ENCODE measurements around the gene GABRR2.

GABRR2 gene

DNA sequence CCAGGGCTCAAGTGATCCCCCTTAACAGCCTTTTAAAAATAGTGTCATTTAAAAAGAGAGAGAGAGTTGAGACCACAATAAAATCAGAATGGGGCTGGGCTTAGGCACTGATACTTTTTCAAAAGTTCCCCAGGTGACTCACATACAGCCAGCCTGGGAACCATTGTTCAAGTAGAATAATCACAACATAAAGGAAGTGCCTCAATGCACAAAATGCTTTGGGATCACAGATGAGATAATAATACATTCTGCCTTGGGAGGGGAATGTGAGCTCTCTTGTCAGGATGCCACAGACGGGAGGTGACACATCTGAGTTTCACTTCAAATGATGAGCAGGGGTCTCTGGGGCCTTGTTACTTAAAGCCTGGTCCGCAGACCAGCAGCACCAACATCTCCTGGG is 63.9 kb downstream of the GABRR2 start:
- H3K27me3 ChIP-seq (ENCODE audit: insufficient read depth, low read length), result peaks cover 6% of the 10 kb centered on the region; the same call in 1 of the 2 replicates
- H3K36me3 ChIP-seq (ENCODE audit: insufficient read depth, low read length), result no peaks in the 10 kb centered on the region
- H3K4me3 ChIP-seq (ENCODE audit: low read depth, low read length, poor library complexity, severe bottlenecking), result no peak overlapping the region
- no peaks in the 10 kb centered on the region for H3F3A ChIP-seq (ENCODE audit: insufficient read depth, low read length)
- H3K4me2 ChIP-seq (ENCODE audit: low read length), result no peak overlapping the region
- no peaks in the 10 kb centered on the region for H3K9me3 ChIP-seq (ENCODE audit: low read length)
- no peaks in the 10 kb centered on the region for H3K79me2 ChIP-seq (ENCODE audit: insufficient read depth, low read length)
- H3K9ac ChIP-seq (ENCODE audit: low read length), result no peak overlapping the region
- H3K4me1 ChIP-seq (ENCODE audit: insufficient read depth, low read length, severe bottlenecking), result no peaks in the 10 kb centered on the region
- H2AFZ ChIP-seq (ENCODE audit: low read length), result no peak overlapping the region
- no peaks in the 10 kb centered on the region for H3K9me2 ChIP-seq (ENCODE audit: low read depth, low read length)
- TF ChIP-seq, protein P1, sequence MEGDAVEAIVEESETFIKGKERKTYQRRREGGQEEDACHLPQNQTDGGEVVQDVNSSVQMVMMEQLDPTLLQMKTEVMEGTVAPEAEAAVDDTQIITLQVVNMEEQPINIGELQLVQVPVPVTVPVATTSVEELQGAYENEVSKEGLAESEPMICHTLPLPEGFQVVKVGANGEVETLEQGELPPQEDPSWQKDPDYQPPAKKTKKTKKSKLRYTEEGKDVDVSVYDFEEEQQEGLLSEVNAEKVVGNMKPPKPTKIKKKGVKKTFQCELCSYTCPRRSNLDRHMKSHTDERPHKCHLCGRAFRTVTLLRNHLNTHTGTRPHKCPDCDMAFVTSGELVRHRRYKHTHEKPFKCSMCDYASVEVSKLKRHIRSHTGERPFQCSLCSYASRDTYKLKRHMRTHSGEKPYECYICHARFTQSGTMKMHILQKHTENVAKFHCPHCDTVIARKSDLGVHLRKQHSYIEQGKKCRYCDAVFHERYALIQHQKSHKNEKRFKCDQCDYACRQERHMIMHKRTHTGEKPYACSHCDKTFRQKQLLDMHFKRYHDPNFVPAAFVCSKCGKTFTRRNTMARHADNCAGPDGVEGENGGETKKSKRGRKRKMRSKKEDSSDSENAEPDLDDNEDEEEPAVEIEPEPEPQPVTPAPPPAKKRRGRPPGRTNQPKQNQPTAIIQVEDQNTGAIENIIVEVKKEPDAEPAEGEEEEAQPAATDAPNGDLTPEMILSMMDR (IDR thresholded peaks at IDR 0.05; ENCODE audit: low read length), result no peak
- TF ChIP-seq EZH2 (IDR thresholded peaks at IDR 0.05; ENCODE audit: borderline replicate concordance, low read length), result no peak
- H3K27ac ChIP-seq (ENCODE audit: low read depth, low read length, poor library complexity, severe bottlenecking), result no peak overlapping the region
- H4K20me1 ChIP-seq (ENCODE audit: insufficient read depth, low read length), result no peaks in the 10 kb centered on the region

DNA sequence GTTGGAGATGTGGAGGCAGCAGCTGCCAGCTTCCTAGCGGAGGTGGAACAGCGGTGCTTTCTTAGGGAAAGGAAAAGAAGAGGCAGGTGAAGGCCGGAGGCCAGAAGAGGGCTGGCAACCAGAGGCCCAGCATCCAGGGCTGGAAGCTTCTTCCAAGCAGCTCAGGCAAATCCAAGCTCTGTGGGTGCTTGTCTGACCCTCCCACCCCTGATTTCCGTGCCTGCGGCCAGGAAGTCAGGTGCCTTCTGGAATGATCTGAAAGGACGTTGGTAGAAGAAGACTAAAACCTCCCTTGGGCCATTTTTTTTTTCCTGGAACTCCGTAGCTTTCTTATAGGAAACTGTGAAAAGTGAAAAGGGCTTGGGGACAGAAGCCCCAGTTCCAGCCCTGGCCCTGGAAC is 64.9 kb downstream of the GABRR2 start:
- Histone ChIP-seq H3K9me2 (ENCODE audit: low read depth, low read length) (no peaks in the 10 kb centered on the region), H3K36me3 (ENCODE audit: insufficient read depth, low read length) (no peaks in the 10 kb centered on the region), H3K9me3 (ENCODE audit: low read length) (no peaks in the 10 kb centered on the region), H3K27ac (ENCODE audit: low read depth, low read length, poor library complexity, severe bottlenecking) (no peak overlapping the region), H3K4me3 (ENCODE audit: low read depth, low read length, poor library complexity, severe bottlenecking) (no peak overlapping the region), H3F3A (ENCODE audit: insufficient read depth, low read length) (no peaks in the 10 kb centered on the region), H3K79me2 (ENCODE audit: insufficient read depth, low read length) (no peaks in the 10 kb centered on the region), H3K27me3 (ENCODE audit: insufficient read depth, low read length) (peaks cover 6% of the 10 kb centered on the region; the same call in 1 of the 2 replicates), H2AFZ (ENCODE audit: low read length) (no peak overlapping the region), H4K20me1 (ENCODE audit: insufficient read depth, low read length) (no peaks in the 10 kb centered on the region), H3K4me2 (ENCODE audit: low read length) (no peak overlapping the region), H3K4me1 (ENCODE audit: insufficient read depth, low read length, severe bottlenecking) (no peaks in the 10 kb centered on the region), H3K9ac (ENCODE audit: low read length) (no peak overlapping the region)
- TF ChIP-seq, protein P1 (IDR thresholded peaks at IDR 0.05; ENCODE audit: low read length), result no peak
- TF ChIP-seq EZH2 (IDR thresholded peaks at IDR 0.05; ENCODE audit: borderline replicate concordance, low read length), result no peak

DNA sequence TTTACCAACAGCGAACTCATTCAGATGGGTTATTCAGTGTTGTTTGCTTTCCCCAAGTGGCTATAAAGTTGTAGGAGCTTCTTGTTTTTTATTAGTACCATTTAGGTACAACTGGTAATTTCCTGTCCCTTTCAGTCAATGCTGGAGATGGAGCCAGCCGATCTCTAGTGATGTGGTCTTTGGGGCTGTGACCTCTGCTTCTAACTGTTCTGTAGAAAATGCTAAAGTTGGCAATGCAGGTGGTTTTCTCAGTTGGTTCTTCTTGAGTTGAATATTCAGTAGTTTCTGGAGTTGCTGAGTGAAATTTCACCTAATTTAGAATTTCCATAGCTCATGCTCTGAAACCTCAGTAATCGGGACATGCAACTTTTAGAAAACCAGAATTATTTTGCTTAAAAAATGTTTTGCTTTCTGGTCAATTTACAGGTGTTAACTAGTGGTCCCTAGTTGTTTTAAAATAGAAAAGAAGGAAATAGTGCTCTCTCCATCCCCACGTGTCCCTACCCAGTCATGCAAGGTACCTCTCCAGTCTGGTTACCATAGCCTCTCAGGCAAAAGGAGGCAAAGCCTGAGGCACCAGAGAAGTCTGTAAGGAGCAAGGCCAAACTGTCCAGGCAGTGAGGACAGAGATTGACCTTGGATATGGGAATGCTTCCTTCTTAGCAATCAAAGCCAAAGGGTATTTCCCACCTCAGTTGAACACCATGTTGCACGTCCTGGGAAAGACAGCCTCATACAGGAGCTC is 70.7 kb downstream of the GABRR2 start:
- H3K9ac ChIP-seq (ENCODE audit: low read length), result no peak overlapping the region
- TF ChIP-seq EZH2 (IDR thresholded peaks at IDR 0.05; ENCODE audit: borderline replicate concordance, low read length), result no peak
- TF ChIP-seq, protein P1 (IDR thresholded peaks at IDR 0.05; ENCODE audit: low read length), result no peak
- no peaks in the 10 kb centered on the region for H3K9me3 ChIP-seq (ENCODE audit: low read length)
- no peak overlapping the region for H3K27ac ChIP-seq (ENCODE audit: low read depth, low read length, poor library complexity, severe bottlenecking)
- H3K9me2 ChIP-seq (ENCODE audit: low read depth, low read length), result no peaks in the 10 kb centered on the region
- H4K20me1 ChIP-seq (ENCODE audit: insufficient read depth, low read length), result no peaks in the 10 kb centered on the region
- no peak overlapping the region for H3K4me3 ChIP-seq (ENCODE audit: low read depth, low read length, poor library complexity, severe bottlenecking)
- H3K36me3 ChIP-seq (ENCODE audit: insufficient read depth, low read length), result no peaks in the 10 kb centered on the region
- H3K4me1 ChIP-seq (ENCODE audit: insufficient read depth, low read length, severe bottlenecking), result no peaks in the 10 kb centered on the region
- no peaks in the 10 kb centered on the region for H3K79me2 ChIP-seq (ENCODE audit: insufficient read depth, low read length)
- no peak overlapping the region for H2AFZ ChIP-seq (ENCODE audit: low read length)
- H3F3A ChIP-seq (ENCODE audit: insufficient read depth, low read length), result no peaks in the 10 kb centered on the region
- no peak overlapping the region for H3K4me2 ChIP-seq (ENCODE audit: low read length)
- H3K27me3 ChIP-seq (ENCODE audit: insufficient read depth, low read length), result no peaks in the 10 kb centered on the region

Measured in OCI-LY1 (cell line).